Measurements from ENCODE around the gene PRM3.

PRM3 gene

GRCh38 chr16:11231367-11231970, 42.0 kb downstream of the PRM3 start:
- no peak overlapping the region for H3K4me2 ChIP-seq
- H2AFZ ChIP-seq (ENCODE audit: low read depth) = no peak overlapping the region
- no peaks in the 10 kb centered on the region for H4K20me1 ChIP-seq (ENCODE audit: insufficient read depth)
- no peak overlapping the region for H3K4me3 ChIP-seq (IDR thresholded peaks at IDR 0.05; ENCODE audit: insufficient read depth, low read depth, low read length)
- H3K79me2 ChIP-seq (ENCODE audit: insufficient read depth, low read depth) = no peaks in the 10 kb centered on the region
- TF ChIP-seq CTCF (conservative IDR thresholded peaks at IDR 0.05; ENCODE audit: low read depth, low read length) = no peak
- no peak overlapping the region for H3K9ac ChIP-seq
- H3K4me1 ChIP-seq (ENCODE audit: low read depth, poor library complexity, severe bottlenecking) = peaks cover 6% of the 10 kb centered on the region
- H3K36me3 ChIP-seq (ENCODE audit: insufficient read depth) = no peaks in the 10 kb centered on the region
- H3K27me3 ChIP-seq (ENCODE audit: insufficient read depth, low read depth) = no peaks in the 10 kb centered on the region
- H3K27ac ChIP-seq = no peak overlapping the region

GRCh38 chr16:11229906-11230305, 43.5 kb downstream of the PRM3 start:
- no peaks in the 10 kb centered on the region; the same call in 1 of the 2 replicates for H3K27me3 ChIP-seq (ENCODE audit: insufficient read depth, low read depth)
- H3K36me3 ChIP-seq (ENCODE audit: insufficient read depth) = no peaks in the 10 kb centered on the region
- no peak overlapping the region for H2AFZ ChIP-seq (ENCODE audit: low read depth)
- no peak overlapping the region for H3K27ac ChIP-seq
- H3K79me2 ChIP-seq (ENCODE audit: insufficient read depth, low read depth) = no peaks in the 10 kb centered on the region
- peaks cover 18% of the 10 kb centered on the region for H3K4me1 ChIP-seq (ENCODE audit: low read depth, poor library complexity, severe bottlenecking)
- no peak for TF ChIP-seq CTCF (conservative IDR thresholded peaks at IDR 0.05; ENCODE audit: low read depth, low read length)
- no peak overlapping the region for H3K4me2 ChIP-seq
- no peak overlapping the region for H3K4me3 ChIP-seq (IDR thresholded peaks at IDR 0.05; ENCODE audit: insufficient read depth, low read depth, low read length)
- H3K9ac ChIP-seq = no peak overlapping the region
- no peaks in the 10 kb centered on the region for H4K20me1 ChIP-seq (ENCODE audit: insufficient read depth)

- H3K27me3 ChIP-seq (ENCODE audit: insufficient read depth, low read depth) = no peaks in the 10 kb centered on the region; the same call in 1 of the 2 replicates
- H3K9ac ChIP-seq = no peak overlapping the region
- H3K4me2 ChIP-seq = no peak overlapping the region
- no peaks in the 10 kb centered on the region for H3K36me3 ChIP-seq (ENCODE audit: insufficient read depth)
- TF ChIP-seq CTCF (conservative IDR thresholded peaks at IDR 0.05; ENCODE audit: low read depth, low read length) = no peak
- peaks cover 22% of the 10 kb centered on the region for H3K4me1 ChIP-seq (ENCODE audit: low read depth, poor library complexity, severe bottlenecking)
- no peak overlapping the region for H3K4me3 ChIP-seq (IDR thresholded peaks at IDR 0.05; ENCODE audit: insufficient read depth, low read depth, low read length)
- H3K27ac ChIP-seq = no peak overlapping the region
- H2AFZ ChIP-seq (ENCODE audit: low read depth) = no peak overlapping the region
- H3K79me2 ChIP-seq (ENCODE audit: insufficient read depth, low read depth) = no peaks in the 10 kb centered on the region
- no peaks in the 10 kb centered on the region for H4K20me1 ChIP-seq (ENCODE audit: insufficient read depth)
These were observed 44.0 kb downstream of the PRM3 start for GRCh38 chr16:11229432-11229831.

- no peak for TF ChIP-seq CTCF (conservative IDR thresholded peaks at IDR 0.05; ENCODE audit: low read depth, low read length)
- Histone ChIP-seq H3K36me3 (ENCODE audit: insufficient read depth) (no peaks in the 10 kb centered on the region), H3K27me3 (ENCODE audit: insufficient read depth, low read depth) (no peaks in the 10 kb centered on the region; the same call in 1 of the 2 replicates), H3K4me2 (peak overlapping the region; percentile 93), H3K4me3 (IDR thresholded peaks at IDR 0.05; ENCODE audit: insufficient read depth, low read depth, low read length) (no peak overlapping the region), H3K79me2 (ENCODE audit: insufficient read depth, low read depth) (no peaks in the 10 kb centered on the region), H4K20me1 (ENCODE audit: insufficient read depth) (no peaks in the 10 kb centered on the region), H3K9ac (no peak overlapping the region), H2AFZ (ENCODE audit: low read depth) (peak overlapping the region; percentile 54), H3K4me1 (ENCODE audit: low read depth, poor library complexity, severe bottlenecking) (peaks cover 19% of the 10 kb centered on the region), H3K27ac (no peak overlapping the region)
These were observed 47.5 kb downstream of the PRM3 start for GRCh38 chr16:11225677-11226549.
